NCI-H526 (cell line): ENCODE results near the gene PC.
A peak's percentile ranks its signal among the peaks of the same experiment; 100 is the strongest.

ENCODE experiments used
- DNase-seq, 2 experiments: peaks; one replicate each; lab custom pipeline; 2025; lab: John Stamatoyannopoulos, UW

Gene PC

DNA sequence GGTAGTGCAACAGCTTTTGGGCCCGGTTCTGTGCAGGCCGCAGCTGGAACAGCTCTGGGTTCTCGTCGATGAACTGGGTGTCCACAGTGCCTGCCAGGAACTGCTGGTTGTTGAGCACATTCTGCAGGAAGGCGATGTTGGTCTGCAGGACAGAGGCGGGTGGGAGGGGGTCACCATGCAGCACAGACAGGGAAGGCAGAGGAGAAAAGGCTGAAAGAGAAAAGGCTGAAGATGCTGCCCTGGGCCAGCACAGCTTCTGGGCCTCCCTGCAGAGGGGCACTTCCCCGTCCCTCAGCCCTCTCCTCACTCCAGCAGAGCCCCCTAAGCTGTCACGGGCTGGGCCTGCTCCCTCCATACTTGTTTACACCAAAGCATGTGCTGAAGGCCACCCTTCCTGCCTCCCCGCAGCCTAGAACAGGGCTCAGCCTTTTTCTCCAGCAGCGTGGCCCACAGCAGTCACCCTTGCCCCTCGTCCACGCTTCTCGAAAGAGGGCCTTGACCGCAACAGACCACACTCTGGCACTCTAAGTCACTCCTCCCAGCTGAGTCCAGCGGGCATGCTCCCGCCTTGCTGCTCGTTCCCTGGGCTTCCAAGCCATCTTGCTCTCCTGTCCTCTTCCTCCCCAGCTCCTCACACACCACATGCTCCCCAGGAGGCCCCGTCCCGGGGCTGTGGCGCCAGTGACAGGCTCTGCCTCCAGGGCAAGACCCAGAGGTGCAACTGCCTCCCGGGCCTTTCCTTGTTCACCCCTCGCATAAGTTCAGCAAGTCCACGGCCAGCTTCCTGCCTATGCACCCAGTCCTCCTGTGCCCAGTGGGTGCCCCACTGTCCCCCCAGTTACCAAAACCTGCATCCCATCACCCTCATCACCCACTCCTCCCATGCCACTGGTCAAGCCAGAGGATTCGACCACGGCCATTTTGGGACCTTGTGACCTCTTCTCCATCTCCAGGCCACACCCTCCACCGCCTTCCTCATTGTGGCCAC is 104.6 kb downstream of the PC start:
- no peak for DNase-seq

DNA sequence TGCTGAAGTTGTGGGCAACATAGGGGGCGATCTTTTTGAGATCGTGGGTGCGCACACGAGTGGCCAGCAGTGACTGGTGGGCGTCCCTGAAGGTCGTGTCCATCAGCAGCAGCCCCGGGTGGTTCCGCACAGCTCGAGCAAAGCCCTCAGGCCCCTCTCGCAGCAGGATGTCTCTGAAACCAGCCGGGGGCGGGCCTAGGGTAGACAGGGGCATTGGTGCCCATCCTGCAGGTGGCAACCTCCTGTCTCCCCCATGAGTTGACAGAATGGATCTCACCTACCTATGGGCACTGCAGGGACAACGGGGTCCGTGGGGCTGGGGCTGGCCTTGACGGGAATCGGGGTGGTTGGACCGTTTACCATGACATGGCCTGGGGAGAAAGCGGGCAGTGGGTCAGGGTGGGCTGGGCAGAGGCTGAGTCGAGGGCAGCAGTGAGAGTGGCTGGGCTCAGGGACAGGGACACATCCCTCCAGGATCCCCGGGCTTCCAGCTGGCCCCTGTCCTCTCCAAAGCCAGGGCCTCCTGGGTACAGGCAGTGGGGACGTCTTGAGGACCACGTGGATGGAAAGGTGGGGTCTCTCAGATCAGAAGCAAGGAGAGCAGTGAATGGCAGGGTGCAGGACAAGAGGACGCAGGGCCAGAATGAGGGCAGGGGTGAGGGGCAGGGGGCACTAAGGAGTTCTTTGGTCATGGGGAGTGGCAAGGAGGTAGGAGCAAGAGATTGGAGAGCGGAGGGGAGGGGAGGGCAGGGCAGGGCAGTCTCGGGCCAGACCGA is 105.5 kb downstream of the PC start:
- no peak for DNase-seq

DNA sequence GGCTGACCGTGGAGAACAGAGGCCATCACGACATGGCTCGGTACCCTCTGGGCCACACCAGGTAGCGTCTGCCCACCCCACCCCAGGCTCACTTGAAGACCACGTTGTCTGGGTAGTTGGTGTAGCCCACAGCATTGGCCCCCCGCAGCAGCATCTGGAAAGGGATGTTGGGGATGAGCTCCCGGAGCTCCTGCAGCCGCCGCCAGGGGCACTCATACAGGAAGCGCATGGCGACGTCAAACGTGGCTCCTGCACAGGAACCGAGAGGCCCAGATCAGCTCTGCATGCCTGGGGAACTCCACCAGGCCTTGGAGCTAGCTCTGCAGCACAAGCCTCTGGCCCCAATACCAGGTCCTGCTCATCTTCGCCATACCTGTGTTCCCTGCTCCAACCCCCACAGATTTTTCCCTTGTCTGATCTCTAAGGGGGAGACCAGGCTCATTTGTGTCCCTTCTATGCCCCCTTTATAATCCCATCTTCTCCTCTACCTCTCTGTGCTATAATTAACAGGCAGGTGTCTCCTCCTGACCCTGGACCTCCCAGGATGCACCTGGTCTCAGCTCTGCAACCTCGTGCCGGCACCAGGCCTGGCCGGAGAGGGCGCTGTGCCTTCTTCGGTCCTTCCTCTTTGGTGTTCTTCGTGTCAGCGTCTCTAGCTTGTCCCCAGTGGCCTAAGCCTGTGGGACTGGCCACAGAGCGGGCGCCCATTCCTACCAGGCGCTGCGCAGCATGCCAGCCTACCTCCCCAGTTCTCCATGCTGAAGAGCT is 106.3 kb downstream of the PC start:
- peak; percentile 18 to 75 for DNase-seq

DNA sequence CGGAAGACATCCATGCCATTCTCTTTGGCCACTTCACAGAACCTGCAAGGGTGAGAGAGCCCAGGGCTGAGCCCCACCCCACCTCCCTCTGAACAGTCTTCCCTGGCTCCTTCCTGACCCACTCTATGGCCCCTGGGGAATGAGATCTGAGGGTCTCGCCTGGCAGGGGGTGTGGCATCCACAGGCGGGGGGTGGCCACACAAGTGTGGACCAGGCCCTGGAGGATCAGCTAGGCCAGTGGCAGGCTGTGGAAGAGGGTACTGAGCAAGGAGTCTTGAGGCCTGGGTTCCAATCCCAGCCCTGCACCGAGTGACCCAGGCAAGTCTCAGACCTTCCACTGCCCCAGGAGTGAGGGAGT is 107.0 kb downstream of the PC start:
- no peak for DNase-seq

DNA sequence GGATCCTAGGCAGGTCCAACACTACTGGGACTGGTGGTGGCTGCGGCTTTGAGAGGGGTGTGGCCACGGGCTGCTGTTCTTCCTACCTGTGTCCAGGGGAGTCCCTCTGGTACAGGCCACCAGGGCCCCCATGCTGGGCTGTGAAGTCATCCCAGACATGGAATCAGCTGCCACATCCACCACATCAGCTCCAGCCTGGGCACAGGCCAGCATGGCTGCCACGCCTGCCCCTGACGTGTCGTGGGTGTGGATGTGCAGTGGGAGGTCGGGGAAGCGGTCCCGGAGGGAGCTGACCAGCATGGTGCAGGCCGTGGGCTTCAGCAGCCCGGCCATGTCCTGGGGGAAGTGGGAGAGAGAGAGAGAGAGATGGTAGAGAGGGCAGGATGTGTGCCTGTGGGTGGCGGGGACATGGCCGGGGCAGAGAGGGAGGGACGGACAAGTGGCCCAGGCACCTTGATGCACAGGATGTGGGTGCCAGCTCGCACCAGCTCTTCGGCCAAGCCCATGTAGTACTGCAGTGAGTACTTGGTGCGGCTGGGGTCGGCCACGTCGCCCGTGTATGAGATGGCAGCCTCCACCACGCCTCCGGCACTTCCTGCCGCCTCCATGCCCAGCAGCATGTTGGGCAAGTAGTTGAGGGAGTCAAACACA is 107.5 kb downstream of the PC start:
- no peak for DNase-seq

DNA sequence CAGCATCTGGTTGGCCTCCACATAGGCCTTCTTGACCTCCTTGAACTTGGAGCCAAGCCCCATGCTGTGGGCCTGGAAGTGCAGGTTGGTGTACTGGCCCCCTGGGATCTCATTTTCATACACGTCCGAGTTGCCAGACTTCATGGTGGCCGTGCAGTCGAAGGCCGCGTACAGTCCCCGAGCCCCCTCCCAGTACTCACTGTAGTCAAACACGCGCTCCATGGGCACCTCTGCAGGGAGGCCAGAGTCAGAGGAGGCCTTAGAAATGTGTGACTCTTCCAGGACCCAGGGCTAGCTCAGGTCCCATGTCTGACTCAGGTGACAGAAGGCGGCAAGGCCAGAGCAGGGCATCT is 108.0 kb downstream of the PC start:
- DNase-seq: no peak

DNA sequence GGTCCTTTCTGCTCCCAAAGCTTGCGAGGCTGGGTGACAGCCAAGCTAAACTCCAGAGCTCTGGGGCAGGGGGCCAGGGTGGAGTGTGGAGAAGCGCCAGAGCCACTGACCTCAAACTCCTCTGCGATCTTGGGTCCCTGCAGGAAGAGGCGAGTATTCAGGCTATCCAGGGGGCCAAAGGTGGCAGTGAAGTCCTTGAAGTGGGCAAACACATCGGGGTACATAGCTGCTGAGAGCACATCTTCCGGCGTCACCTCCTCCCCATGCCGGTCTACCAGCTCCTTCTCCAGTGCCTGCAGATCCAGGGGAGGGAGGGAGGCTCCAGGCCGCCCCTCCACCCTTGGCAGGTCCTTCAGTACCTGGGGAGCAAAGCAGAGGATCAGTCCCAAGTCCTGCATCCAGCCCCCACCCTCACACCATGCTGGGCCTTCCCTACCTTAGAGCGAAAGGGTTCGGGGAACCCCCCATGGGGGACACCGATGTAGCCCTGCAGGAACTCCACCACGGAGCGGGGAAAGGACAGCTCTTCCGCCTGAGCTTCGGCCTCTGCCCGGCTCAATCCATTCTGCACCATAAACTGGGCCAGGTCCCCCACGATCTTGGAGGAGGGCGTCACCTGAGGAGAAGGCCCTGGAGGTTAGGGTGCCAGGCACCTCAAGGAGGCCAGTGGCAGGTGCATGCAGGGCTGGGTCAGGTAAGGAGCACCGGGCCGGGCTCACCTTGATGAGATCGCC is 108.5 kb downstream of the PC start:
- no peak for DNase-seq

DNA sequence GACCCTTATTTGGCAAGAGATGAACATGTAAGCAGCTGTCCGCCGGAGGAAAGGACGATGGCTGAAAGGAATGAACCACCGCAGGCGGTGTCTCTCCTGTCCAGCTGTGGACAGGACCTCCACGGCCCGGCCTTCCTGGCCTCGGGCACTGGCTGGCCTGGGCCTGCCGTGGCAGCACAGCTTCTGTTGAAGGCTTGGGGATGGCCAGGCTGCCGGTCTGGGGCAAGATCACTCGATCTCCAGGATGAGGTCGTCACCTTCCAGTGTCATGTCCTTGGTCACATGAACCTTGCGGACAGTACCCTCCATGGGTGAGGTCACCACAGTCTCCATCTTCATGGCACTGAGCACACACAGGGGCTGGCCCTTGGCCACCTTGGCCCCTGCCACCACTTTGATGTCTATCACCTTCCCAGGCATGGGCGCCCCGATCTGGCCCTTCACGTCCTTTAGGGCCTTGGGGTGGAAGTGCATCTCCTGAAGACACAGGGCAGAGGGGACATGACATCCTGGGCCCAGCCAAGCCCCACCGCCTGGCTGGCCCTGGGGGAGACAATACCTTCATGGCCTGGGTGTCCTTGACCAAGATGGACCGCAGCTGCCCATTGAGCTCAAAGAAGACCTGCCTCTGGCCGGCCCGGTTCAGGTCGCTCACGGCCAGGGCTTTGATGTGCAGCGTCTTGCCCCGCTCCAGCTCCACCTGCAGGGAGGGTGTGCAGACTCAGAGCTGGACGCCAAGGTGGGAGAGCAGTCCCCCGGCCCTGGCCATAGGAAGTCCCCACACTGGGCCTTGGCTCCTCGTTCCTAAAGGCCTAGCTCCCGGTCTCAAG is 109.3 kb downstream of the PC start:
- no peak for DNase-seq

DNA sequence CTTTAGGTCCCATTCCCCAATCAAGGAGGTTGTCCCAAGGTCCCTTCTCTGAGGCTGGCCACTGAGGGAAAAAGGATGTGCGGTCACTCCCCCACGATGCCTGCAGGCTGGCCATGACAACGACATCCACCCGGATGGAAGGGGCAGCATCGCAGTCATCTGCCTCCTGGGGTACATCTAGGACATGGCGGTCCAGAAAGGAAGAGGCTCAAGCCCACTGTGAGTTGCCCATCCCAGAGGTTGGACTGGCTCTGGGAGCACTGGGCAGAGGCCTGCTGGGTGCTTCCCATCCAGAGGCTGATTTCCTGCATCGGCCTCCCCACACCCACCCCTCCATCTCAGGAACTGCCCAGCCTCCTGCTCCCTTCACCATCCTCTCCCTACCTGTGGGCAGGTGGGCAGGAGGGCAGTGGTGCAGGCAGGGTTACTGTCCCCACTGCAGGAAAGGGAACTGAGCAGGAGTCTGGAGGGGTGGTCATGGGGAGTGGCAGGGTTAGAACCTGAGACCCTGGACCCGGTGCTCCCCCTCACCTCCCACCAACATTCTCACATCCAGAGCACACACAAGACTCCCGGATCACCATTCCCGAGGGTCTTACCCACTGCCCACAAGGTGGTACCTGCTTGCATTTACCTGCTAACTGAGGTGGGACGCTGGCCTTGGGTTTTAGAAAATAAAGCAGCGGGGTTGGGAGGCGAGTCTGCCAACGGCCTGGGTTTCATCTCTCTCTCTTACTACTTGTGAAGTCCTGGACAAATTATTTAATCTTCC is 110.5 kb downstream of the PC start:
- no peak for DNase-seq

DNA sequence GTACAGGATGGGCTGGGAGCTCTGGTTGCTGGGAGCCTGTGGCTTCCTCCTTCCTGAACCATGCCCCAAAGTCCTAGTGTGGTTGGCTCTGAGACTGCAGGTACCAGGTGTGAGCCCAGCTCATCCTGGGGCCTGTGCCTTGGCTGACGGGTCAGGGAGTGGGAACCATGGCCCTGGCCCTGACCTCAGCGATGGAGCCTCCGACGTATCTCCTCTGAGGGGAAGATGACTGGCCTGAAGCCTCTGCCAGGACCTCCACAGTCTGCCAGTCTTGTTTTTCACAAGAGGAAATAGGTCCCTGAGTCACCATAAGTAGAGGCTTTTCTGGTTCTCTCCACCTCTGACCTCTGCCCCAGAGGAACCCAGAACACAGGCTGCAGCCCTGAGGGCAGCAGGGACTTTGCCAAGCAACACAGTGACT is 111.5 kb downstream of the PC start:
- no peak for DNase-seq

DNA sequence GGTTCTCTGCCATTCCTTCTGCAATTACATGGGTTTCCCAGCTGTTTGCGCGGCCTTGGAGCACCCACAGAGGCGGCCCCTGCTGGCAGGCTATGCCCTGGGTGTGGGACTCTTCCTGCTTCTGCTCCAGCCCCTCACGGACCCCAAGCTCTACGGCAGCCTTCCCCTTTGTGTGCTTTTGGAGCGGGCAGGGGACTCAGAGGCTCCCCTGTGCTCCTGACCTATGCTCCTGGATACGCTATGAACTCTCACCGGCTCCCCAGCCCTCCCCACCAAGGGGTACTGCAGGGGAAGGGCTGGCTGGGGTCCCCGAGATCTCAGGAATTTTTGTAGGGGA is 112.3 kb downstream of the PC start:
- DNase-seq: no peak

DNA sequence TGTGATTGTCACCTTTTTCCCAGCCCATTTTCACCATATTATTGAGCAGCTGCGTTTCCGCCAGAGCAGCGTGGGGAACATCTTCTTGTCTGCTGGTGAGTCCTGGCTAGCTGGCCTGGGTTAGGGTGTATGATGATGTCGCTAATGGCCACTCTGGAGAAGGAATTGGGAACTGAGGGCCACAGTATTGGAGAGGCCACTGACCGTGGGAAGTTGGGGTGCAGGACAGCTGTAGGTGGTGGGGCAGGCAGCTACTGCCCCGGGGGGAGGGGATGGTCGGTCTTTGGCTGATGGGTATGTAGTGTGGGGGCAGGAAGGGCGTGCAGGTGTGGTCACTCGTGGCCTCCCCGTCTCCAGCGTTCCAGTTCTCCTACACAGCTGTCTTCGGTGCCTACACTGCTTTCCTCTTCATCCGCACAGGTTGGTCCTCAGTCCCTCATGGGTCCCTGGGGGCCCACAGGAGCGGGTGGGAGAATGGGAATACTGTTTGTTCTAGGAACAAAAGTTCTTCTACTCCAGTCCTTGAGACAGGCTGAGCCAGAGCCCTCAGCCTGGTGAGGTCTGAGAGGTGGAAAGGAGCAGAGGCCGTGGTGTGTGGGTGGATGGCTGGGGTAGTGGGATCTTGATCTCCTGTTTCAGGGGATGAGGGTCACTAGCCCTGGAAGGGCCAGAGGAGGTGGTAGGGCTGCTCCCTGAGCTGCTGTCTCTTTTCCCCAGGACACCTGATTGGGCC is 112.9 kb downstream of the PC start:
- no peak for DNase-seq

DNA sequence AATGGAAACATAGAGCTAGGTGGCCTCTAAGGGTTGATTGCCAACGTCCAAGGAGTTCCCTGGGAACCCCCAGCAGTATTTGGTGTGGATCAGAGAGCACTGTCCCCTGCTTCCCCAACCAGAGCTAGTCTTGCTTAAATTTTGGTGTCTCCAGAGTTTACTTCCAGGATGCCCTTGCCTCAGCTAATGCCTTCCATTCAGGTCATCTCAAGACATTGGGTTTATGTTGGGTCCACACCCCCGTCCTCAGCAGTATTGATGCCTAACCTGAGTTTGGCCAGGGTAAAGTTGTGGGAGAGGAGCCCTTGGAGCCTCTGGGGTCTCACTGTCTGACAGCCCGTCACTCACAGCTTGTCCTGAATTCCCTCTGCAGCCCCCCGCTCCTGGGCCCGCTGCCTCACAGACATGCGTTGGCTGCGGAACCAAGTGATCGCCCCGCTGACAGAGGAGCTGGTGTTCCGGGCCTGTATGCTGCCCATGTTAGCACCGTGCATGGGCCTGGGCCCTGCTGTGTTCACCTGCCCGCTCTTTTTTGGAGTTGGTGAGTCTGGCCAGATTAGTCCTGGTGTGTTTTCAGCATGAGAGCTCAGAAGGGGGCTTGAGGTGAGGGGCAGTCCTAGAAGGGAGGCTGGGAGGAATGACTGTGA is 113.6 kb downstream of the PC start:
- no peak for DNase-seq

DNA sequence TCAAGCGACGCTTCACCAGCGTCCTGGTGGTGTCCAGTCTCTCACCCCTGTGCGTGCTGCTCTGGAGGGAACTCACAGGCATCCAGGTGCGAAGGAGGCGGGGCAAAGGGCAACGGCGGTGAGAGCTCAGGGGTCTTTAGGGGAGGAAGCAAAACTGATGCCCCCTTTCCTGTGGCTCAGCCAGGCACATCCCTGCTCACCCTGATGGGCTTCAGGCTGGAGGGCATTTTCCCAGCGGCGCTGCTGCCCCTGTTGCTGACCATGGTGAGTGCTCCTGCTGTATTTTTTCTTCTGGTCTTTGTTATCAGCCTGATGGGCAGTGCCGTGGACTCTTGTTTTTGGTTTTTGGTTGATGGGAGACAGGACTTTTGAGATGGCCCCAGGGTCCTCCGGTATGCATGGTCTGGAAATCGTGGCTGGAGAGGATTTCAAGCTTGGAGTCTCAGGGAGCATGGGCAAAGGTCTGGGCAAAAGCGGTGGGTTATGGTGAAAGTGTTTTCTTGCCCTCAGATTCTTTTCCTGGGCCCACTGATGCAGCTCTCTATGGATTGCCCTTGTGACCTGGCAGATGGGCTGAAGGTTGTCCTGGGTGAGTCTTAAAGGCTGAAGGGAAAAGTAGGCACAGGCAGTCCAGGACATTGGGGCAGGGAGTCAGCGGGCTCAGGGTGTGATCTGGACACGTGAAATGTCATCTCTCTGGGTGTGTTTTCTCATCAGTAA is 114.2 kb downstream of the PC start:
- DNase-seq: no peak

DNA sequence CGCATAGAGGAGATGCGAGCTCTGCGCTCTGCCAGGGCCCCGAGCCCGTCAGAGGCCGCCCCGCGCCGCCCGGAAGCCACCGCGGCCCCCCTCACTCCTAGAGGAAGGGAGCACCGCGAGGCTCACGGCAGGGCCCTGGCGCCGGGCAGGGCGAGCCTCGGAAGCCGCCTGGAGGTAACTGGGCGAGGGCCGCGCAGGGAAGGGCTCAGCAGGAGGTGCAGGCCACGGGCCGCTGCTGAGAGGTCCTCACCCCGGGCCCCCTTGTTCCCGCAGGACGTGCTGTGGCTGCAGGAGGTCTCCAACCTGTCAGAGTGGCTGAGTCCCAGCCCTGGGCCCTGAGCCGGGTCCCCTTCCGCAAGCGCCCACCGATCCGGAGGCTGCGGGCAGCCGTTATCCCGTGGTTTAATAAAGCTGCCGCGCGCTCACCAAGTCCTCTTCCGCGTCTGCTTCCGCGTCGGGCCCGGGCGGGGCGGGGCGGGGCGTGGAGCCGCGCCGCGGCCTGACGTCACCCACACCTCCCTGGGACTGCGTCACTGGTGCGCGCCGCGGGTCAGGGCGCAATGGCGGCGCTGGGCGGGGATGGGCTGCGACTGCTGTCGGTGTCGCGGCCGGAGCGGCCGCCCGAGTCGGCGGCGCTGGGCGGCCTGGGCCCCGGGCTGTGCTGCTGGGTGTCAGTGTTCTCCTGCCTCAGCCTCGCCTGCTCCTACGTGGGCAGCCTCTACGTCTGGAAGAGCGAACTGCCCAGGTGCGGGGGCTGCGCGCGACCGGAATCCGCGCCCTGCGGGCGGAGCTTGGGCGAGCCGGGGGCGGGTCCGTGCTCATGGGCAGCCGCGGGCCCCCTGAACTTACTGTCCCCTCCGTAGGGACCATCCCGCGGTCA is 115.0 kb downstream of the PC start, which contains the start of gene RCE1:
Gene RCE1, plus strand, starts transcription at position 546 of the 880 bp plus-strand sequence. Its CDS starts 15 bp downstream, at position 561.
- peak; percentile 51 to 95 for DNase-seq

DNA sequence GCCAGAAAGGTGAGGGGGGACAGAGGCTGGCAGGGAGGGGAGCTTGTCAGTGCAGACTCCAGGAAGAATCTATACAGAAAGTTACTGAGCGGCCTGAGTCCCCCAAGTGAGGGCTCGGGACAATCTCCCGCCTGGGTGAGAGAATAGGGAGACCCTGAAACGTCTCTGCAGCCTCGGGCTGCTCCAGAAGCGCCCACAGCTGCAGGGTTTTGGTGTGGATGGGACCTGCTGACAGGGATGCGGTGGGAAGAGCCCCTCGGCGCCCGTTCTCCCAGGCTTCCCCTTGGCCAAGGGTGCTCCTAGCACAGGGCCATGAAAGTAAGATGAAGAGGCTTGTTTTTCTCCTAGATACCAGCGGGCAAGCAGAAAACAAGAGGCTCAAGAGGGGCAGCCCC is 115.7 kb downstream of the PC start:
- DNase-seq: no peak

DNA sequence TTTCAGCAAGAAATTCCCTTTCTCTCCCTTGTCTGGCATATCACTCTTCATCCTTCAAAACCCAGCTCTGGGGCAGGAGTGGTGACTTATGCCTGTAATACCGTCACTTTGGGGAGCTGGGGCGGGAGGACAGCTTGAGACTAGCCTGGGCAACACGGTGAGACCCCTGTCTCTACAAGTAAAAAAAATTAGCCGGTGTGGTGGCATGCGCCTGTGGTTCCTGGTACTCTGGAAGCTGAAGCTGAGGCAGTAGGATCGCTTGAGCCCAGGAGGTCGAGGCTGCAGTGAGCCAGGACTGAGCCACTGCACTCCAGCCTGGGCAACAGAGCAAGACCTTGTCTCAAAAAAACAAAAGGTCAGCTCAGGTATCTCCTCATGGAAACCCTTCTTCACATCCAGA is 116.3 kb downstream of the PC start:
- no peak for DNase-seq
